H1 (cell line): ENCODE results near the gene ASCL1. TPM values are rescaled to one million over a fixed set of nuclear protein-coding genes. Genes with fewer than 3 reads are reported as not detected.

Experiments used
- CTCF ChIA-PET: fragments of 300-600 bp; sonication (Branson Sonifier 250); formaldehyde crosslinking; loops from one replicate; lab custom pipeline; 2021; ENCODE audit not compliant: partially characterized antibody; lab: Charles Lee
- POLR2A ChIA-PET: fragments of 300-600 bp; sonication (Branson Sonifier 250); formaldehyde crosslinking; loops from one replicate; lab custom pipeline; 2021; ENCODE audit warnings: inconsistent platforms; ENCODE audit not compliant: partially characterized antibody; lab: Charles Lee
- DNase-seq, 2 experiments: peaks; one replicate each; pipeline versions ENCODE4 v3.0.0 to v3.0.0-alpha.2; 2010 to 2022; ENCODE audit warnings: low spot score in 2 of 2, low read depth in 1 of 2, mixed read lengths in 1 of 2
- FAIRE-seq: peaks from 2 replicates; lab custom pipeline; 2011; peaks lifted over from hg19 to GRCh38; lab: Jason Lieb, UNC
- H2AFZ ChIP-seq: 2 replicates; pipeline ENCODE4 v1.8.1; 2012; ENCODE audit warnings: low read length, inconsistent platforms
- H2AK5ac ChIP-seq: 2 replicates; pipeline ENCODE4 v1.6.1; 2013; ENCODE audit warnings: low read depth, low read length
- H2BK120ac ChIP-seq: replicated peaks from 2 replicates; pipeline ENCODE3; 2013; ENCODE audit warnings: low read depth, low read length, inconsistent platforms
- H2BK12ac ChIP-seq: 2 replicates; pipeline ENCODE4 v1.6.1; 2013; ENCODE audit warnings: low read depth, low read length
- H2BK15ac ChIP-seq: 2 replicates; pipeline ENCODE4 v1.6.1; 2013; ENCODE audit warnings: low read length
- H2BK20ac ChIP-seq: 2 replicates; pipeline ENCODE4 v1.6.1; 2013; ENCODE audit warnings: low read length
- H2BK5ac ChIP-seq: 2 replicates; pipeline ENCODE4 v1.6.1; 2013; ENCODE audit warnings: low read depth, low read length
- H3K14ac ChIP-seq: 2 replicates; pipeline ENCODE4 v1.6.1; 2013; ENCODE audit warnings: inconsistent platforms; ENCODE audit not compliant: insufficient read length
- H3K18ac ChIP-seq: 2 replicates; pipeline ENCODE4 v1.6.1; 2013; ENCODE audit warnings: low read length; ENCODE audit errors: extremely low read depth
- H3K23ac ChIP-seq: 2 replicates; pipeline ENCODE4 v1.6.1; 2013; ENCODE audit warnings: inconsistent platforms; ENCODE audit not compliant: insufficient read length
- H3K23me2 ChIP-seq: 2 replicates; pipeline ENCODE4 v1.6.1; 2013; ENCODE audit warnings: low read depth, low read length
- H3K27ac ChIP-seq: 2 replicates; pipeline ENCODE4 v1.6.1; 2011; ENCODE audit warnings: low read depth, low read length, inconsistent platforms
- H3K27me3 ChIP-seq, 4 experiments: replicated peaks in 1 of 4; 1 replicate in 1 of 4; 2 replicates in 3 of 4; pipeline versions ENCODE4 v1.6.1 to v1.8.1; 2011 to 2013; ENCODE audit warnings: low read length in 3 of 4, mild to moderate bottlenecking in 3 of 4, inconsistent platforms in 2 of 4, mixed read lengths in 2 of 4, moderate library complexity in 1 of 4; ENCODE audit not compliant: control insufficient read depth in 3 of 4, insufficient read depth in 3 of 4; ENCODE audit errors: extremely low read depth in 1 of 4
- H3K36me3 ChIP-seq, 4 experiments: 2 replicates each; pipeline versions ENCODE4 v1.6.1 to v1.8.1; 2011 to 2013; ENCODE audit warnings: mild to moderate bottlenecking in 4 of 4, low read length in 3 of 4, moderate library complexity in 2 of 4, control low read depth in 1 of 4, inconsistent platforms in 1 of 4; ENCODE audit not compliant: insufficient read depth in 4 of 4, control insufficient read depth in 2 of 4
- H3K4ac ChIP-seq: replicated peaks from 2 replicates; pipeline ENCODE3; 2013; ENCODE audit warnings: low read length, low read depth, mixed read lengths, inconsistent platforms; ENCODE audit not compliant: insufficient read length
- H3K4me1 ChIP-seq, 4 experiments: replicated peaks in 1 of 4; 1 replicate in 1 of 4; 2 replicates in 3 of 4; pipeline versions ENCODE4 v1.6.1 to v1.8.1; 2011 to 2013; ENCODE audit warnings: low read length in 3 of 4, inconsistent platforms in 2 of 4, mixed read lengths in 1 of 4; ENCODE audit not compliant: insufficient read depth in 4 of 4, control insufficient read depth in 3 of 4
- H3K4me2 ChIP-seq, 2 experiments: 2 replicates each; pipeline versions ENCODE4 v1.6.1 to v1.8.1; 2011 to 2013; ENCODE audit warnings: low read depth in 2 of 2, low read length in 2 of 2, control low read depth in 1 of 2, inconsistent platforms in 1 of 2, mild to moderate bottlenecking in 1 of 2; ENCODE audit not compliant: insufficient read depth in 1 of 2
- H3K4me3 ChIP-seq, 4 experiments: fragments of 200-600, 300-600 bp in 1 of 4; sonication (generic), shearing (Covaris generic), sonication (Bioruptor Twin) in 1 of 4; 2 replicates each; pipeline versions ENCODE4 v1.5.1 to v1.8.1; 2011 to 2016; ENCODE audit warnings: low read length in 4 of 4, low read depth in 3 of 4, control low read depth in 2 of 4, inconsistent platforms in 2 of 4, mild to moderate bottlenecking in 2 of 4, mixed read lengths in 1 of 4, moderate library complexity in 1 of 4; ENCODE audit not compliant: insufficient read depth in 2 of 4; ENCODE audit errors: extremely low read depth in 1 of 4
- H3K56ac ChIP-seq: replicated peaks from 2 replicates; pipeline ENCODE3; 2013; ENCODE audit warnings: low read depth, mild to moderate bottlenecking, mixed read lengths, low read length, inconsistent platforms; ENCODE audit not compliant: insufficient read length
- H3K79me1 ChIP-seq: 2 replicates; pipeline ENCODE4 v1.6.1; 2013; ENCODE audit warnings: low read depth, low read length, control low read depth
- H3K79me2 ChIP-seq, 2 experiments: 2 replicates each; pipeline versions ENCODE4 v1.6.1 to v1.8.1; 2012 to 2013; ENCODE audit warnings: low read length in 2 of 2, mild to moderate bottlenecking in 2 of 2, inconsistent platforms in 1 of 2; ENCODE audit not compliant: insufficient read depth in 2 of 2, control insufficient read depth in 1 of 2
- H3K9ac ChIP-seq, 4 experiments: replicated peaks in 1 of 4; 1 replicate in 1 of 4; 2 replicates in 3 of 4; pipeline versions ENCODE4 v1.6.1 to v1.8.1; 2011 to 2013; ENCODE audit warnings: low read depth in 3 of 4, low read length in 3 of 4, control low read depth in 2 of 4, mild to moderate bottlenecking in 2 of 4, moderate library complexity in 2 of 4, inconsistent platforms in 1 of 4; ENCODE audit errors: extremely low read depth in 1 of 4
- H3K9me3 ChIP-seq, 2 experiments: 2 replicates each; pipeline versions ENCODE4 v1.6.1 to v1.8.1; 2012 to 2013; ENCODE audit warnings: mild to moderate bottlenecking in 2 of 2, moderate library complexity in 2 of 2, control low read depth in 1 of 2, inconsistent platforms in 1 of 2, low read depth in 1 of 2, low read length in 1 of 2, mixed read lengths in 1 of 2; ENCODE audit not compliant: insufficient read depth in 2 of 2
- H4K20me1 ChIP-seq, 2 experiments: replicated peaks in 1 of 2; 2 replicates each; pipeline versions ENCODE3 to v1.8.1; 2011 to 2013; ENCODE audit warnings: inconsistent platforms in 2 of 2, low read length in 2 of 2, mild to moderate bottlenecking in 1 of 2; ENCODE audit not compliant: insufficient read depth in 2 of 2, control insufficient read depth in 1 of 2
- H4K5ac ChIP-seq: 2 replicates; pipeline ENCODE4 v1.6.1; 2013; ENCODE audit warnings: low read length, low read depth, mixed read lengths, inconsistent platforms; ENCODE audit not compliant: insufficient read length
- H4K8ac ChIP-seq: 2 replicates; pipeline ENCODE4 v1.8.0; 2013; ENCODE audit warnings: mild to moderate bottlenecking, moderate library complexity, low read length, inconsistent platforms; ENCODE audit not compliant: insufficient read depth; ENCODE audit errors: extremely low read depth
- H4K91ac ChIP-seq: replicated peaks from 2 replicates; pipeline ENCODE3; 2013; ENCODE audit warnings: low read length, mixed read lengths, inconsistent platforms; ENCODE audit not compliant: insufficient read length
- ATF3 ChIP-seq: IDR thresholded peaks from 2 replicates; pipeline ENCODE4 v1.6.1; 2011; ENCODE audit warnings: low read depth, mild to moderate bottlenecking, low read length; ENCODE audit not compliant: insufficient read depth
- HDAC6 ChIP-seq: IDR thresholded peaks from one replicate; pipeline ENCODE4 v1.7.1; 2012; ENCODE audit warnings: low read depth, mild to moderate bottlenecking, inconsistent platforms, low read length, moderate library complexity
- TEAD4 ChIP-seq: IDR thresholded peaks from 2 replicates; pipeline ENCODE4 v1.6.1; 2012; ENCODE audit warnings: low read depth, low read length, inconsistent platforms, mixed read lengths
- polyA plus RNA-seq, 7 experiments: library from polyadenylated mRNA; depleted of rRNA in 3 of 7; stranded (reverse) in 5 of 7; unstranded in 2 of 7; fragments of >200 nt in 5 of 7; fragments of 200-250 nt in 2 of 7; gene quantifications; 1 replicate in 5 of 7; 2 replicates in 1 of 7; 4 replicates in 1 of 7; pipeline versions ENCODE4 v1.2.1 to v1.2.3, GENCODE V29; 2011 to 2013; ENCODE audit warnings: missing spikeins in 2 of 7, mixed read lengths in 2 of 7
- total RNA-seq: library from RNA; stranded (reverse); fragmentation: NEBNext Ultra II Directional; extraction: Animal tissue kit (Norgen Biotek cat#: 25700); gene quantifications from 2 replicates; pipeline ENCODE4 v1.2.1, GENCODE V29; 2021

ASCL1 gene
- total and polyA plus RNA-seq, 2 of the 8 experiments (the other 6 are each of a cell fraction or from before 2014, with no cell fraction given), result 0.12 TPM; not detected in 1

GRCh38 chr12:102921240-102921639 lies 36.2 kb upstream of the ASCL1 start:
- Histone ChIP-seq H2AFZ (no peak overlapping the region), H3K79me1 (no peaks in the 10 kb centered on the region), H3K4me2 (no peak overlapping the region), H2BK20ac (no peak overlapping the region), H2AK5ac (no peak overlapping the region), H3K27ac (no peak overlapping the region), H2BK12ac (no peak overlapping the region), H4K8ac (no peak overlapping the region), H4K91ac (no peak overlapping the region), H4K20me1 (no peaks in the 10 kb centered on the region), H3K18ac (no peak overlapping the region), H4K5ac (no peak overlapping the region), H3K4me3 (no peak overlapping the region), H2BK5ac (no peak overlapping the region), H3K23me2 (no peaks in the 10 kb centered on the region), H2BK120ac (no peak overlapping the region), H3K36me3 (no peaks in the 10 kb centered on the region), H3K56ac (no peak overlapping the region), H3K14ac (no peak overlapping the region), H3K4me1 (peaks cover 2 to 10% (median 5%) of the 10 kb centered on the region in 4 experiments; a peak in 4 of 7 replicates), H3K23ac (no peak overlapping the region), H2BK15ac (no peak overlapping the region), H3K9me3 (no peaks in the 10 kb centered on the region), H3K27me3 (no peaks in the 10 kb centered on the region), H3K79me2 (no peaks in the 10 kb centered on the region), H3K4ac (no peak overlapping the region), H3K9ac (no peak overlapping the region)
- ChIA-PET CTCF (no interaction called here), POLR2A (interaction anchor here (1.0 kb wide), 1 partner anchor 29 kb away, joined by 3 read pairs; no protein-coding TSS in a partner anchor)
- DNase-seq, result no peak
- no peak for FAIRE-seq
- TF ChIP-seq TEAD4, result no peak
- no peak for TF ChIP-seq ATF3
- no peak for TF ChIP-seq HDAC6
